Measurements from ENCODE around the gene CLASP1.

- TF ChIP-seq CTCF (conservative IDR thresholded peaks at IDR 0.05; ENCODE audit: low read length) (no peak), EZH2phosphoT487 (IDR thresholded peaks at IDR 0.05; ENCODE audit: borderline replicate concordance, low read depth, low read length) (no peak)
Measured at GRCh38 chr2:121456325-121456724, 192.9 kb downstream of the CLASP1 start.
